Measurements from ENCODE around the gene COBLL1. TPM values are rescaled to one million over a fixed set of nuclear protein-coding genes. Genes with fewer than 3 reads are reported as not detected.
"Not testable (repeated sequence)": the region's sequence is repeated elsewhere in the genome, so short reads cannot be mapped to it uniquely, and the experiment has no call there.

The COBLL1 gene
- total RNA-seq, 1 donor from 2014 or later = 4.4 TPM

DNA sequence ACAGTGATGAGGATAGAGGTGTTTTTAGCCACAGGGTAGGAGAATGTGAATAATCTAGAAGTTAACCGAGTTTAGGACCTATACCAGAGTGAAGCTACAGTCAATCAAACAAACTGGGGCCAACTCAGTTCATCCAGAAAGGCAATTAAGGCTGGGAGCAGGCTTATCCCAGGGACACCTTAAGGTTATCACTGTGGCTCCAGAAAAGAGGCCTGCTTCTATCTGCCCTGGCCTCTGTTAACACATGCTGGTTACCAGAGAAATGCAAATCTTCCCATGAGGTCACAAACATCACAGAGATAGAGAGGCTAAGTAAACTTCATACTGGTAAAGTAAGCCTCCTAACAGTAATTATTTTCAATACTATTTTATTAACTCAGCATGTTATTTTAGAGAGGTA, 127.2 kb downstream of the COBLL1 start:
- no peak for DNase-seq (ENCODE audit: low read depth, low spot score)

DNA sequence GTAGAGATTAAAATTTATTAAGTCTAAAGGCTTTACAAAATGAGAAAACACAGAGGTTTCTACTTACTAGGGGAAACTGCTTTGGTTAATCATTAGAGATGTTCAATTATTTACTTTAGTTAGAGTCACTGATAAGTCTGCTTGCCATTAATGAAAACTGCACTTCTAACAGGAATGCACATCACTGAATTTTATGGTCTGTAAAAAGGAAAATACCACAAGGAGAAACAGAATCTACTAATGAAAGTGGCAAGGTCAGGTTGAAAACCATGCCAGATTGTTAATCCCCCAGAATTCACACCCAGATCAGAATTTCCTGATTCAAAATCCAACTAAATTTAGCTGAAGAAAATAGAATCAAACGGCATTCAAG, 129.9 kb downstream of the COBLL1 start:
- no peak for DNase-seq (ENCODE audit: low read depth, low spot score)

DNA sequence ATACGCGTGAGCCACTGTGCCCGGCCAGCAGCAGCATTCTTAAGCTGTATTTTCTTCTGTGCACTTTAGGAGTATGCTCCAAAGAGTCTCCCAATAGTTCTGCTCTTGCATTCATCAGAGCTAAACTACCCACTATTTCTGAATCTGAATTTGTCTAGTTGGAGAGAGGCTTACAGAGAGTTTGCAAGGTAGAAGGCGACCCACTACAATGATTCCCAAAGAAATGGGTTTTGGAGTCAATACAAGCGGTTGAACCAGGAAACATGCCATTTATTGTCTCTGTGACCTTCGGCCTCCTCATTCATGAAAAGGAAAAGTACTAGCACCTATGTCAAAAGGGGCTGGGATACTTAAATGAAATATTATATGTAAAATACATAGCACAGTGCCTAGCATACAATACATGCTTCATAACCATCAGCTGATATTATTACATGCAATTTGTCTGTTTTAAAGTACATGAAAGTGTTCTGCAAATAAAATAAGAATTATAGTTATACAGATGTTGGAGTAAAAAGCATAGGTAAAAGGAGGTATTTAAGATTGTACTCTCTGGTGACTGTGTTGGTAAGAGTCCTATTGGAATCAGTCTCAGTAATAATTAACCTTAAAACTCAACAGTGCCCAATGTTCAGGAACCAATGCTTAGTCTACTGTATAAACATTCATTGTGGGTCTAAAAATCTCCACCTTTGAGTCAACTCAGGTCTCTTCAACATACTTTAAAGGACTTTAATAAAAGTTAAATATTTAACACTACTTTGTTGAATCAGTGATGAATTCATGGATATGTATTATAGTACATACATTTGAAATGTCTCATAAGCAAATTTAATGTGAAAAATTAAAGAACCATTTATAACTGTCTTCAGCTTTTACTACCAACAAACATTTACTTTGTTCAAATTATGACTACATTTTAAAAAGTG, 130.5 kb downstream of the COBLL1 start:
- DNase-seq (ENCODE audit: low read depth, low spot score) = no peak

DNA sequence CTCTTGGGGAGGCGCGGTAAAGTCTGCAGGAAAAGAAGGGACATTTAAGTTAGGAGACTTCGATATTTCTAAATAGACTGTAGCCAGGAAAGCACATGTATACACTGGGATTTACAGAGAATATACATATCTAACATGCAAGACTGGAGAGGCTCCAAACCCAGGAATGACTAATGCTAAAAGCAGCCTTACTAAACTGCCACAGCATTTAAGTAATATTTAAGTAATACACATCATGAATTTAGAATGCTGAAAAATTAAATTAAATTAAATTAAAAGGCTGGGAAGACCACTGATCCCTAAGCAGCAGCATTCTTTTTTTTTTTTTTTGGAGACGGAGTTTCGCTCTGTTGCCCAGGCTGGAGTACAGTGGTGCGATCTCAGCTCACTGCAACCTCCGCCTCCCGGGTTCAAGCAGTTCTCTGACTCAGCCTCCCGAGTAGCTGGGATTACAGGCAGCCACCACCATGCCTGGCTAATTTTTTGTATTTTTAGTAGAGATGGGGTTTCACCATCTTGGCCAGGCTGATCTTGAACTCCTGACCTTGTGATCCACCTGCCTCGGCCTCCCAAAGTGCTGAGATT, 131.3 kb downstream of the COBLL1 start:
- not testable (repeated sequence) for DNase-seq (ENCODE audit: low read depth, low spot score)

DNA sequence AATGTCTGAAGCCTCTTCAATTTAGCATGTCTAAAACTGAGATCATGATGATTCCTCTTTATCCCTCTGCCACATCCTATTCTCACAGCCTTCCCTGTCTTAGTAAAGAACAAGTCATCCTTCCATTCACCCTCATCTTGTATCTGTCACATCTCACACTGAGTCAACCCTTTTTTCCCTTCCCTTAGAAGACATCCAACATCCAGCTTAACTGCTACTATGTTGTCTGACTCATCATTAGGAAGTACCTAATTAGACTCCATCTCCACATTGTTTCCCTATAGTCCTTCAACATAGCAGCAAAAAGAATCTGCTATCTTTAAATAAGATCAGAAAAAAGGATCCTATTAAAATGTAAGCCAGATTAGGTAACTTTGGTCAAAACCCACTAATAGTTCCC, 135.1 kb downstream of the COBLL1 start:
- no peak for DNase-seq (ENCODE audit: low read depth, low spot score)

DNA sequence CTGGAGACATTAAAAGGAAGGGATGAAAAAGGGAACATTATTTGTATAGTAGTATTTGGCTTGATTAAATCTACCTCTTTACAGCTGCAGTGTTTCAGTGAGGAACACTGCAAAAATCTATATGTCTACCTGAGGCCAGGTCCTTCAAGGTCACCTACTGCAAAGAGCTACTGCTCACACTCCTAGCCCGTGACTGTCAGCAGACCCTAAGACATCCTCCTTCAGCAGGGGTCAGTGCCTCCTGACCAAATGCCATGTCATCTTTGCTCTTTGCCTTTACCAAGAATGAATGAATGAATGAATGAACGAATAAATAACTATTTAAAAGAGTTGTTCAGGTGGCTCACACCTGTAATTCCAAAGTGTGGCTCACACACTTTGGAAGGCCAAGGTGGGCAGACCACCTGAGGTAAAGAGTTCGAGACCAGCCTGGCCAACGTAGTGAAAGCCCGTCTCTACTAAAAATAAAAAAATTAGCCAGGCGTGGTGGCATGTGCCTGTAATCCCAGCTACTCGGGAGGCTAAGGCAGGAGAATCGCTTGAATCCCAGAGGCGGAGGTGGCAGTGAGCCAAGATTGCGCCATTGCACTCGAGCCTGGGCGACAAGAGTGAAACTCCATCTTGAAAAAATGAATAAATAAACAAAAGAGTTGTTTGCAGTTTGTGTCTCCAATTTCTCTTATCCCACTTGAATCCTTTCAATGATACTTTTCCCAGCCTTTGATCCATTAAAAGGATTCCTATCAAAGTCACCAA, 136.0 kb downstream of the COBLL1 start:
- DNase-seq (ENCODE audit: low read depth, low spot score) = no peak

DNA sequence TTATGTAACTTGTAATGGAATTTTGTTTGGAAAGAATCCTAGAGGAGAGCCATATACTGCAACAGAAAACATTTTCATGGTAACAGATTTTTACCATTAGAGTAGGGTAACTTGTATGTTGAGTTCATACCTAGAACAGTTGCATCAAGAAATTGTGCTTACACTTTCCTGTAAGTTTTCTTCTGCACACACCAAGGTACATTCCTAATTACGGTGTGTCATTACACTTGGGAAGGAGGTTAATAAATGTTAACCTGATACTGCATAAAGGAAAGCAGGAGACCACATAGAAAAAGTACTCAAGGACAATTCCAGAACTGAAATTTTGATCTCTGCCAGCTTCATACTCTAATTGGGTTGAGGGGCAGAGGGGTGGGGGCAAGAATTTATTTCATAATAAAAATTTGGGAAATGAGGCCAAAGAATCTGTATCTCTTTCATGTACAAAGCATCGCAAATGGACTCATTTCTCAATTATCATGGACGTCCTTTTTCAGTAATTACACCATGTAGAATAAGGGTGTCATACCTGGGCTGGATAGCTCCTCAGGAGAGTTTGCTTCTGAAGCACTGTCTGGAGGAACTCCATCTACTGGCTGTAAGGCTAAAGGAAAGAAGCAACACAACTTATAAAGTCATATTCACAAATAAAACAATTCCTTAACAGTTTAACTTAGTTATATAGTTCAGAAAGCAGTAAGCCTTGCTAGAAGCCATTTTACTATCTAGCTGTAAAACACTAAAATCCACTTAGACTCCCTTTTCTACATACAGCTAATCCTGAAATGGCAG, 137.5 kb downstream of the COBLL1 start:
- no peak for DNase-seq (ENCODE audit: low read depth, low spot score)

DNA sequence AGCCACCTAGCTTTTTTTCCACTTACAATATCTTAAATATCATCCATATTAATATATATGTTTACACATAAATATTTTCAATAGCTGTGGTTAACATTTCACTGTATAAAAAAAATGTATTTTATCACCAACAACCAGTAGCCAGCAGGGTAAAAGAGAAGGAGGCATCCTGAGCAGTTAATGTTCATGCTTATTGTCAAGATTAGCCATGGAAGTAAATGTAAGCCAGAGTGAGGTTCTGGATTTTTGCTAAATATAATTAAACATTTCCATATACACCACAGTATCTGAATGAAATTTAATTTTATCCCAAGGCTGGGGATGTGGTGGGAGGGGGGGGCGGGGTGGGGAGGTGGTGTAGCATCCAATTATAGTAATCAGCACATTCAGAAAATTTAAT, 140.1 kb downstream of the COBLL1 start:
- DNase-seq (ENCODE audit: low read depth, low spot score) = no peak

DNA sequence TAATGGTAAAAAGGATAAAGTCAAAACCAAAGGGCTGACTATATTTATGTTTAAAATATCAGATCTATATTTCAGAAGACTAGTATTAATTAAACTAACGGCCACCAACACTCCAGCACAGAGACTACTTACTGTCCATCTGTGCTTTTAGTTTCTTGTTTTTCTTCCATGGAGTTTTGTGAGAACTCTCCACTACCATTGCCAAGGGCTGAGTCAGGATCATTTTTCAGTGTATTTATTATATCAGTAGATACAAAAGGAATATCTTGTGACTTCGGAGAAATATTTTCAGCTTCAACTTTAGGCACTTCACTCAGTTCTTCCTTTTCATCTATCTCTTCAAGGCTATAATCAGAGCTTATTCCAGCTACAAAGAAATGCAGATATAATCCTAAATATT, 141.2 kb downstream of the COBLL1 start:
- no peak for DNase-seq (ENCODE audit: low read depth, low spot score)

DNA sequence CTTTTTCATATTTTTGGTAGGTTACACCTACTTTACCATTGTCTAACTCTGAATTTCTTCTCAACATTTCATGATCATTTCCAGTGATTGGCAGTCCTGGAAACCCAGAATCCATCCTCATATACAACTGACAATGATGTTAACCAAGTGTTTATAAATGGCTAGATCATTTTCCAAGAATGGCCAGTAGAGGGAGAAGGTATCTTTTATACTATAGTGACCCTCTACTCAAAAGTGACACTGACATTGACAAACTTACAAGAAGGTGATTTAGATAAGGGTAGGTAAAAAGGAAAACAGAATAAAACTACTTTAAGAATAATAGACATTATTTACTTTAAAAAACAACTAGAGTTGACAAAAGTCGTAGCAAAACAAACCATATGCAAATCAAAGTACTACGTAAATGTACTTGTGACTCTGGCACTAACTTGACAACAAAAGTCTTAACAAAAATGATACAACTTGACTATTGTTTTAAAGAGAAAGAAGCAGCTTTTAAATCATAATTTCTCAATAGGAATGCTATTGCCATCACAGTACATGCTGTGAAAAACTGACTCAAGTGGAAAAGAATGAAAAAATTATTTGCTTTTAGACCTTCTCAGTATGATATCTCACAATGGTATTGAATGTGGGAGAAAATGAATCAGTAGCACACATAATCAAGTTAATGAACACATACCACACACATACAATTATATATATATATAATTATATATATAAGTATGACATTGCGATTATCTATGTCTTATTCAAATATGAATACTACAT, 143.7 kb downstream of the COBLL1 start:
- no peak for DNase-seq (ENCODE audit: low read depth, low spot score)

DNA sequence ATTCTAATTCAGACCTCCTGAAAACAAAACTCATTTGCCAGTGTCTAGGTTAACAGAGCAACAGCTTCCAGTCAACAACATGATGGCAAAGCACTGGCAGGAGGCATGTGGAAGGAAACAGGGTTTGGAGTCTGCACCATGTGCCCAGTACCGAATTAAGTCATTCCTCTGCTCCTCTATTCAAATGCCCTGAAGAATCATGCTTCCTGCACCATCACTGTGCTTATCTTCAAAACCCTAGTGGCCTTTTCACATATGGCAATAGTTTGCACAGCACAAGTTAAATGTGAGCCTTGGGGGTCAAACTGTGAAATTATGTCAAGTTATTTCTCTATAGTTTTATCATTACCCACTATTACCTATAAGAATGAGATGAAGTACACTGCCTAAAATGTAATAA, 145.0 kb downstream of the COBLL1 start:
- no peak for DNase-seq (ENCODE audit: low read depth, low spot score)

DNA sequence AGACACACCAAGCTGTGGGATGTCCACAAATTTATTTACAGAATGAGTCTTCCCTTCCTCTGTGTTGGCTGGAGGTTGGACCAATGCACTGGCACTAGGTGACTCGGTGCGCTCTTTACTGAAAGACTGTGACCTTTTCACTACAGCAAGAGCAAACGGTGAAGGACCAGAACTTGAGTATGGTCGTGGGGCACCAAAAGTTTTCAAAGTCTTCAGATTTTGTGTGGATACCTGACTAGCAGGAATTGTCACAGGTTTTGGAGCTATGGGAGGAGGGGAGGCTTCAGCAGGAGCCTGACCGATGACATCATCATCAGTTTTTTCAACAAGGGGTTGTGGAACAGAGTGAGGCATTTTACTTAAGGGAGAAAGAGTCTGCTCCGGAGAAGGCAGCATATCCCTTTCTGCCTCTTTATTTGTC, 147.3 kb downstream of the COBLL1 start:
- DNase-seq (ENCODE audit: low read depth, low spot score) = no peak

DNA sequence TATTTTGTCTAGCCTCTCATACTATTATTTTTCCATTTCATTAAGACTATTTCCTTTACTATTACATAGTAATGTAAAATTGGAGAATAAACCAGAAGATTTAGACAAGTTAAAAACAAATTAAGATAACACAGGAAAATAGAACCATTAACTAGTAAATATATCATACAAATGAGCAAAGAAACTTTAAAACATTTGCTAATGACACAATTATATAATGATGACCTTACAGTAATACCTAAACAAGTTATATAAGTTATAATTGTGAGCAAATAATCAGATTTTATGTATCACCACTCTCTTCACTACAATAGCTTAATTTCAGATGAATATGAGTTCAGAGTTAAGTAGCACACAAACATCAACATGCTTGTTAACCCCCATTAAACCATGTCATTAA, 147.8 kb downstream of the COBLL1 start:
- DNase-seq (ENCODE audit: low read depth, low spot score) = no peak

DNA sequence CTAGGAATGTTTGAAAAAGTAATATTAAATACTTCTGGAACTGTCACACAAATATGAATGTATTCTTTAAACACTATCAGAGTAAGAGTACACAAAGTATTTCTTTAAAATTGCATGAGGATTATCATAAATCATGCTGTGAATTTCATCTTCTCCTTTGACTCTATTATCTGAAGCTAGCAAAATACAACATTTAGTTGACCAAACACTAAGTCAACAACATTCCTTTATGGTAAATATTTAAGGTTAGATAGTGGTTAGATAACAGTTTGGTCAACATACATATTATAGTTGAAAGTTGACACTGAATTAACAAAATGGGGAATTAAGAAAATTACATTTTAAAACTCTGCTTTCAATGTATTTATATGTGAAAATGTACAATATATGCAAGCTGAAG, 148.2 kb downstream of the COBLL1 start:
- no peak for DNase-seq (ENCODE audit: low read depth, low spot score)

DNA sequence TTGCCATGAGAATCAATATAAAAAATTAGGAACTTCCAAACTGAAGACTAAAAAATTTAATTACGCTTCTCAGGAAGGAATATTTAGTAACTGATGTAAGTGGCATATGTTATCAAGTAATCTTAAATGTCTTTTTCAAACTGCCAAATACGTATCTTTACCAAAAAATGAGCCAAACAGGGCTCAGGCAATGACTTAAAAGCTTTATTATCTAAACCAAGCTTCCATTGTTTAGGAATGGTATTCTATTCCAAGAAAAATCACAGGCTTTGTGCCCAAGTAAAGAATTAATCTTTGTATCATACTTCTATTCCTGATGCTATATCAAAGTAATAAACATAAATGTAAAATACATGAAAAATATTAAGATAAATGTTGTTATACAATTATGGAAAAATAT, 148.7 kb downstream of the COBLL1 start:
- no peak for DNase-seq (ENCODE audit: low read depth, low spot score)

DNA sequence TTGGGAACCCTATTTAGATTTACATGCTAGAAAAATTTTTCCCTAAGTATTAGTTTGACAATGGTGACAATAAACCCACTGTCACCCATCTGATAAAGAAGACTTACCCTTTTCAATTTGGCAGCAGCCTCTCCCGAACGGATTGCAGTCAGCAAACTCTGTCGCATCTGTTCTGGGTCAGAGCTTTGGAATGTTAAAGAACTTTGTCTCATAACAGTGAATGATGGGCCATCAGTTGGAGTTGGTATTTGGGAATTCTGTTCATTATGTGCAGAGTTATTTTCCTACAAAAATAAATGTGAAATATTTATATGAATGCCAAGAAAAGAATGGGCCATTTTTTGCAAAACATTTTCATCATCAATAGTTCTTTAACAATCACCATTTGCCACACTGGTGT, 149.5 kb downstream of the COBLL1 start:
- DNase-seq (ENCODE audit: low read depth, low spot score) = no peak

DNA sequence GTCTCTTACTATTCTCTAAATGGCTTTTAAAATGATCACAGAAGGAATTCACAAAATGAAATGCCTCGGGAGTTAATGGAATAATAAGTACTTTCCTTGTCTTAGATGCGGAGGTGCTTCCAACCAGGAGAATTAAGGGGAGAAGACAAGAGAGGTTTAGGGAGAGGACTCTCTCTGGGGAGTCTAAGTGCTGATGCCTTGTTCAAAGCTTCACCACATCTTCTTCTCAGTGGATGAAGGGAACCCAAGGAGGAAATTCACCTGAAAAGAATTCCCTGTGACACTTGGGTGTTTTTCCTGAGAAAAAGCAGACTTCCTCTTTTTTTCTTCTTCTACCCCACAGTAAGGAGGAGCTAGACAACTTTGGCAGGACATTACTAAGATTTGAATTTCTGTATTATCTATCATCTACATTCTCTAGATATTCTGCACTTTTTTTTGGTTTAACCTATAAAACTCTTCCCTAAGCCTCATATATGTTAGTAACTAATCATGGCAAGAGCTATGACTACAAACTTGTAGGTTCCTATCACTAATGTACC, 150.2 kb downstream of the COBLL1 start:
- DNase-seq (ENCODE audit: low read depth, low spot score) = no peak

DNA sequence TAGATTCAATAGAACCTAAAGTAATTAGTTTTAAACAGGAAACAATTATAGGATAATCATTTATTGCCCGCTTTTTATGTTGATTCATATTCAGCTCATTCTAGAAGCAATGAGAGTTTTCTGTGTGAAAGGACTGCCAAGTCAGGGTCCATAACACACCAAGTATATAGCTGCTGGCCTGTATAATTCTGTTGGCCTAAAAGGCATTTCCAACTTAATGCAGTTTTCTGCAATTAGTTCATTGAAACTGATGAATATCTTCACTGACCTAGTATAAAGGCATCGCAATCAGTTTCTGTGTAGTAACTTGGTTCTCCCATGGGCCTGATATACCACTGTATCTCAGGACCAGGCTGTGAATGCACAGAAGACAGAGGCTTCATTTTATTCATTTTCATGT, 151.3 kb downstream of the COBLL1 start:
- DNase-seq (ENCODE audit: low read depth, low spot score) = no peak

DNA sequence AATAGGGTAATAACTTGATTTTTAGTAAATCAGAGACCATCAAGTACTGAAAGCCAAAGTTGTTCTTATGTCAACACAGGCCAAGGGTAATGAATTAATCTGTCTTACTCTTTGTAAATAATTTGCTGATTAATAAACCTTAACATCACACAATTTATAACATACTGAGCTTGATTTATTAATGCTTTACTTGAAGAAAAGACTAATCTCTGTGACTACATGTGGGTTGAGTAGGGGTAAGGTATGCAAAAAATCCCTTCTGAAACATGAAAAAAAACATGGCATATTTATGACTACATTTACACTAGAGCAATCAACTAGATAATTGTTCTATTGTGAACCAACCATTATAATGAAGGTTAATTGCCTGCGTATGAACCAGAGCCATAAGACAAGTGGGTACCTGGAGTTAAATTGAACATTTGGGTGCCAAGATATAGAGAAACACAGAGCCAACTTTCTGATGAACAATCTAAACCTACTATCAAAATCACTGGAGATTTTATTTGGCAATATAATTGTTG, 152.7 kb downstream of the COBLL1 start:
- no peak for DNase-seq (ENCODE audit: low read depth, low spot score)

DNA sequence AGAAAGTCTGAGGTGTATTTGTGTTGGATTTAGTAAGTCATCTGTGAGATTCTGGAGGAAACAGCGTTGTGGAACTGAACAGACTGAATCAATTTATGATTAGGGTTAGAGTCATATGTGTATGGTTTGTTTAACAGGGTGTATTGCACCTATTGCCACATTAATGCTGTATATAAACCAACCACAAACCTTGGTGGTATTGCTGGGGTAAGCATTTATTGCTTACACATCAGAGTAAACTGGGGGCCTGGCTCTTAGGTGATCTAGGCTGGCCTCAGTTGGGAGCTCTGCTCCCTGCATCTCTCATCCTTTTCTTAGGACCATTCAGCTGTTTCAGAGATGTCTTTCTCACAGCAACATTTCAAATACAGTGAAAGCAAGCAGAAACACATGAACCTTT, 160.6 kb downstream of the COBLL1 start:
- DNase-seq (ENCODE audit: low read depth, low spot score) = no peak
